GM19328 (cell line): ENCODE measurements around the gene TSEN54.
A peak's percentile ranks its signal among the peaks of the same experiment; 100 is the strongest.
"Not testable (repeated sequence)": the region's sequence is repeated elsewhere in the genome, so short reads cannot be mapped to it uniquely, and the experiment has no call there.

Source experiments
- ATAC-seq: cut with Tn5 transposase; IDR thresholded peaks from one replicate; pipeline ENCODE4 v1.9.1; 2021; ENCODE audit warnings: mild to moderate bottlenecking, moderate library complexity; ENCODE audit not compliant: unreplicated experiment

TSEN54 gene

GRCh38 chr17:75517297-75517865 lies 1.1 kb downstream of the TSEN54 start:
- no peak for ATAC-seq

DNA sequence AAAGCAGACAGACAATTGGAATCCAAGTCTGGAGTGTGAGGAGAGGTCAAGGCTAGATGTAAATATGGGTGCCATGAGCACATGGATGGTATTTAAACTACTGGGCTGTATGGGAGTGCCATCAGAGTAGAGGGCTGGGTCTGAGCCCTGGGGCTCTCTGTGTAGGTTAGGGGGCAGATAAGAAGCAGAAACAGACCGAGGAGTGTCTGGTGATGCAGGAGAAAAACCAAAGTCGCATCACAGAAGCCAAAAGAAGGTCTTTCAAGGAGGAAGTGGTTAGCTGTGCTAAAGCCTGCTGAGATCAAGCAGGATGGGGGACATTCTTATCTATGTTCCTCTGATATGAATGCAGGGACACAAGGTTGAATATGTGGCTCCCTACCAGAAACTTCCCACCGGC lies 1.9 kb downstream of the TSEN54 start:
- no peak for ATAC-seq

GRCh38 chr17:75518983-75519537 lies 2.7 kb downstream of the TSEN54 start:
- no peak for ATAC-seq

DNA sequence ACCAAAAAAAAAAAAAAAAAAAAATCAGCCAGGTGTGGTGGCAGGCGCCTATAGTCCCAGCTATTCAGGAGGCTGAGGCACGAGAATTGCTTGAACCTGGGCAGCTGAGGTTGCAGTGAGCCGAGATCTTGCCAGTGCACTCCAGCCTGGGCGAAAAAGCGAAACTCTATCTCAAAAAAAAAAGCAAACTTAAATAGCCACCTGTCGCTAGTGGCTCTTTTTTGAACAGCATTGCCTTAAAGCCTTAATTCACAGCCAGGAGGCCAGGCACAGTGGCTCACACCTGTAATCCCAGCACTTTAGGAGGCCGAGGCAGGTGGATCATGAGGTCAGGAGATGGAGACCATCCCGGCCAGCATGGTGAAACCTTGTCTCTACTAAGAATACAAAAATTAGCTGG lies 4.1 kb downstream of the TSEN54 start:
- ATAC-seq = not testable (repeated sequence)

DNA sequence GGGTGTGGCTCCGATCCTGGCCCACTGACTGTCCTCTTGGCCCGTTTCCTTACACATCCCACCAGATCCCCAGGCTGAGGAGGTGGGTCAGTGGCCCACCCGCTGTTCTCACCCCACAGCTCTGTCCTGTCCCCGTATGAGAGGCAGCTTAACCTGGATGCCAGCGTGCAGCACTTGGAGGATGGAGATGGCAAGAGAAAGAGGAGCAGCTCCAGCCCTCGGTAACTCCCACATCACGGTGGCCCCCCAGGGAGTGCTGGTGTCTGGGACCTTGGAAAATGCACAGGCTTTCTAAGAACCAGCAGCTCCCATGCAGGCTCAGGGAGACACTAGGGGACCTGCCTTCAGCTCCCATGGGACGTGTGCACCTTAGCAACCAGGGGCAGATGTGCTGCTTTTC lies 5.0 kb downstream of the TSEN54 start:
- ATAC-seq = no peak

DNA sequence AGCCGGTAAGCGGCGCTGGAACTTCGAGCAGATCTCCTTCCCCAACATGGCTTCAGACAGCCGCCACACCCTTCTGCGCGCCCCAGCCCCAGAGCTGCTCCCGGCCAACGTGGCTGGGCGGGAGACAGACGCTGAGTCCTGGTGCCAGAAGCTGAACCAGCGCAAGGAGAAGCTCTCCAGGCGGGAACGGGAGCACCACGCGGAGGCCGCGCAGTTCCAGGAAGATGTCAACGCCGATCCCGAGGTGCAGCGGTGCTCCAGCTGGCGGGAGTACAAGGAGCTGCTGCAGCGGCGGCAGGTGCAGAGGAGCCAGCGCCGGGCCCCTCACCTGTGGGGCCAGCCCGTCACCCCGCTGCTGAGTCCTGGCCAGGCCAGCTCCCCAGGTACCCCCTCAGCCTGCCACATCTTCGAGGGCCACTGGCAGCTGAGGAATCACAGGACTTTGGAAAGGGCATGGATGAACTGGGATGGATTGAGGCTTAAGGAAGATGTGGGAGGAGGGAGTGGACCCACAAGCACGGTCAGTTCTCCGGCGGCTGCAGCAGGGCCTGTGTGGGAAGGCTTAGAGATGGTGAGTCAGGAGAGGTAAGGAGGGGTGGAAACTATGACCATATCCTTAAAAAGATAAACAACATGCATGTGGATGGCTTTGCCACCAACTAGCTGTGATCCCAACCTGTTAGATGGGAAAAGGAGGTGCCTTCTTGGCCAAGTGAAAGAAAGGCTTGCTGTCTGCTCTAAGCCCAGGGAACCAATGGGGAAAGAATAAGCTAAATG lies 5.8 kb downstream of the TSEN54 start:
- ATAC-seq = no peak

GRCh38 chr17:75523647-75524046 lies 7.3 kb downstream of the TSEN54 start:
- ATAC-seq = no peak

- ATAC-seq = no peak
Observed at GRCh38 chr17:75524269-75524969, 8.1 kb downstream of the TSEN54 start.

DNA sequence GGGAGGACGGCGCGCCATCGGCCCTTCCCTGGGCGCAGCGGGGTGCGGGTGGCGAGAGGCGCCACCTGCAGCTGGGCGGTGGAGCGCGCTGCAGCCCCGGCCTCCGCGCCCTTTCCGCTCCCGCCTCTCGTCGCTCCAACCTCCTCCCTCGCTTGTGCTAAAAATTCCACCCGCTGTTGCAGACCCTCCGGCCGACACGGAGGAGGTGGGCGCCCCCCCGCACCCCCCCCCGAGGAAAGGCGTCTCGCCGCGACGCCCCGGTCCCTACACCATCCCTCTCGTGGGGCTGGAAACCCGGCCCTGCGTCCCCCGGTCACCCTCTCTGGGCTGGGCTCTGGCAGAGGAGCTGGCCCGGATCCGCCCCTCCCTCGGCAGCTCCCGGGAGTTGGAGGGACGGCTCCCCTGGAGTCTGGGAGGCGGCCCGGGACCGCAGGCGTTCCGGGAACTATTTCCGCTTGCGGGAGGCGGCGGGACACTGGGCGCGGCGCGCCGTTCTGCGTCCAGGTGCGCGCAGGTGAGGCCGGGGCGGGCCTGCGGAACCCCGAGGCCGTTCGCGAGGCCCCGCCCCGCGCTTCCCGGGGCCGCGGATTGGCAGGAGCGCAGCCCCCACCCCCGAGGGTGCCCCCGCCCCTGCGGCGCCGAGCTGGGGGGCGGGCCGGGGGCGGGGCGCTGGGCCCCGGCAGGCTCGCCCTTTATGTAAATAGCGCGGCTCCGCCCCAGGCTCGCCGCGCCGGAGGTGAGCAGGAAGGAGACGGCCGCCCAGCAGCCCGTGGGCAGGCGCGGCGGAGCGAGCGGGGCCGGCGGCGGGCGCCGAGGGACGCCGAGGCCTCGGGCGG lies 8.9 kb downstream of the TSEN54 start, which contains the start of gene LLGL2:
LLGL2 (plus strand) TSS at position 728 of the 836 bp plus-strand sequence. CDS start 17,730 bp downstream, outside the sequence.
- ATAC-seq = peak; percentile 78

- no peak for ATAC-seq
Observed at GRCh38 chr17:75525806-75526554, 9.7 kb downstream of the TSEN54 start.

DNA sequence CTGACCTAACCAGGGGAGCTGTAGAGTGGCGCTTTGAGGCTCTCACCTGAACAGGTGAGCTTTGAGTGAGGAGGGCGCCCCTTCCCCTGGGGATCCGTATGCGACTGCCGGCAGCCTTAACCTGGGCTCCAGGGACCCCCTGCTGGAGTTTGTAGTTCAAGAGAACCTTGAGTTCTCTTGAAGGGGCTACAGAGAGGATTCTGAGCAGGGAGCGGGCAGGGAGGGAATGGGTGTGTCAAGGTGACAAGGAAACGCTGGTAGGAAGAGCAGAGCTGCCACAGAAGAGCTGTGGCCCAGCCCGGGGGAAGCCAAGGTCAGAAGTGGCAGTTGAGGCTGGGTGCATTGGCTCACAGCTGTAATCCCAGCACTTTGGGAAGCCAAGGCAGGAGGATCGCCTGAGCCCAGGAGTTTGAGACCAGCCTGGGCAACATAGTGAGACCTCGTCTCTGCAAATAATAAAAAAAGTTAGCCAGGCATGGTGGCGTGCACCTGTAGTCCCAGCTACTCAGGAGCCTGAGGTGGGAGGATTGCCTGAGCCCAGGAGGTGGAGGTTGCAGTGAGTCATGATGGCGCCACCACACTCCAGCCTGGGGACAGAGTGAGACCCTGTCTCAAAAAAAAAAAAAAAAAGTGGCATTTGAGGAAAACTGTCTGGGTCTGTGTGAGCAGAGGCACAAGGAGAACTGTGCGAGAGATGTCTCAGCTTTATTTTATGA lies 10.4 kb downstream of the TSEN54 start:
- no peak for ATAC-seq

GRCh38 chr17:75530837-75531720 lies 14.8 kb downstream of the TSEN54 start:
- ATAC-seq = no peak

GRCh38 chr17:75531721-75532072 lies 15.4 kb downstream of the TSEN54 start:
- ATAC-seq = no peak

DNA sequence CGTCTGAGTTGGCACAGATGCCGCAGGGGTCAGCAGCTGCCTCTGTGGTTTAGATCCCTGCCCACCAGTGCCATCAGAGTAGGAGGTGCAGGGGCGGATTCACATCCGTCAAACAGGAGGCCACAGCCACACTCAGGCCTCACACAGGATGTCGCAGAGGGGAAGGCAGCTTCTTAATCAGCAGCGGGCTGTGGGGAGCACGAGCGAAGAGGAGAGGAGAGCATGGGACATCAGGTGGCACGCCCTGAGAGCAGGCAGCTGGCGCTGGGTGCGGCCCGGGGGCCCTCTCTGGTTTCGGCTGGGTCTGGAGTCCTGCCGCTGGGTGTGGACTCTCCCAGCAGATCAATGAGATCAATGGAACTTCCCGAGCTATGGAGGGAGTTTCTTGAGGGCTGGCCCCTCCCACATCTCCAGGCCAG lies 18.8 kb downstream of the TSEN54 start:
- no peak for ATAC-seq

- ATAC-seq = no peak
Observed at GRCh38 chr17:75535871-75536270, 19.5 kb downstream of the TSEN54 start.

DNA sequence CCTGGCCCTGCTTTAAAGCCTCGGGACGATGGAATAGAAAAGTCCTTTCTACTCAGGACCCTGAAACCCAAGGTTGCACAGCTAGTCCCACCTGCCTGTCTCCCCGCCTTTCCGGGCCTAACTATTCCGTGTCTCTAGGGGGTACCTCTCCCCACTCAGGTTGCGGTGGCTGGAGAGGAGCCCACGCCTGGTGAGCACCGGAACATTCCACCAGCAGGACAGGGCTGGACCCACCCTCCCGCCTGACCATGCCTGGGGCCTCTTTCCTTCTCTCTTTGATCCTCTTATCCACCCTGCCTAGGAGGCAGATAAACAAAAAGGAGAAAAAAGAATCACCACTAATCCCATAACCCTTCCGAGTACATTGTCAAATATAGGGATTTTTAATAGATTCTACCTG lies 20.0 kb downstream of the TSEN54 start:
- no peak for ATAC-seq

DNA sequence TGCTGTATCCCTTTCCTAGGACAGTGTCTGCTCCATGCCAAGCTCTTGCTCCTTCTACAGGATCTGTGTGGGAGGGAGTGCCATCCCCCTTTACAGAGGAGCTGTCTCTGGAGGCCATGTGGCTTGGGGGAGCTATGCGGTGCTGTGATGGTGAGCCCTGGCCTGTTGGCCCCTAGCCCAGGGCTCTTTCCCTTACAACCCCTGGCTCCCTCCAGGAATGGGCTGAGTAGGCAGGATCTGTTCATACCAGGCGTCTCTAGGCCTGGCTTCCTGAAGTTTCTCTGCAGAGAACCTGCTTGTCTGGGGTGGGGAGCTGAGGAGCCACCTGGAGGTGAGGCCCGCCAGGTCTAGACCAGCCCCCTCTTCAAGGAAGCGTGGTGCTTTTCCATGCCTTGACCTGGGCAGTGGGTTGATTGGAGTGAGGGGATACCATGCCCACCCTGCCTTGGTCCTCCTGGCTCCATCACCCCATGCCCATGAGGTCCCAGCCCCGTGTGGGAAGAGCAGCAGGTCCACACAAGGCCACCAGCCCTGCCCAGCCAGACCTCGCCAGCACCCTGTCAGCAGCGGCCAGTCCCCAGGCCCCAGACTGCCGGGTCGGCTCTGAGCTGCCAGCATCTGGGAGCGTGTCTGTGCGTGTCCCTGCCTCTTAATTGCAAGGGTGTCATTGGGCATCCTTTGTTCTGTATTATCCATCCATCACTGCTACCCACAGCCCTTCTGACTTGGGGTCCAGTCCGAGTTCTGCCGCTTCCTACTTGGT lies 23.8 kb downstream of the TSEN54 start:
- ATAC-seq = no peak
